Peyer's patch (tissue), 4 donors: ENCODE results near the gene PRSS8. TPM values are rescaled to one million over a fixed set of nuclear protein-coding genes. Genes with fewer than 3 reads are reported as not detected.
A peak's percentile ranks its signal among the peaks of the same experiment; 100 is the strongest.

ENCODE experiments used
- DNase-seq, 3 donors: peaks; one replicate each; pipeline ENCODE4 v3.0.0-alpha.2; 2017 to 2019
- H3K27ac ChIP-seq, 4 donors: fragments of 200-600 bp; sonication (generic); one replicate each; pipeline ENCODE4 v1.5.1; 2016 to 2019
- H3K27me3 ChIP-seq, 2 donors: fragments of 200-600 bp; sonication (generic); one replicate each; pipeline ENCODE4 v1.5.1; 2019
- H3K36me3 ChIP-seq, 3 donors: fragments of 200-600 bp; sonication (generic); one replicate each; pipeline ENCODE4 v1.5.1; 2016 to 2019
- H3K4me1 ChIP-seq, 4 donors: fragments of 200-600 bp; sonication (generic); one replicate each; pipeline ENCODE4 v1.5.1; 2016 to 2019
- H3K4me3 ChIP-seq, 4 donors: fragments of 200-600 bp; sonication (generic); 1 replicate in 3 of 4; 2 replicates in 1 of 4; pipeline ENCODE4 v1.5.1; 2016 to 2019; ENCODE audit warnings: mild to moderate bottlenecking in 1 of 4
- H3K9me3 ChIP-seq, 4 donors: fragments of 200-600 bp; sonication (generic); one replicate each; pipeline ENCODE4 v1.5.1; 2016 to 2019; ENCODE audit warnings: mild to moderate bottlenecking in 1 of 4
- CTCF ChIP-seq, 6 experiments: fragments of 450-650 bp in 4 of 6; fragments of 200-600 bp in 2 of 6; sonication (generic) in 1 of 6; IDR thresholded peaks; one replicate each; pipeline ENCODE4 v1.5.1; 2017 to 2019; ENCODE audit warnings: antibody characterized with exemption in 6 of 6, mild to moderate bottlenecking in 3 of 6, moderate library complexity in 1 of 6
- POLR2A ChIP-seq, 2 donors: fragments of 450-650 bp; IDR thresholded peaks; one replicate each; pipeline ENCODE4 v1.5.1; 2017; ENCODE audit warnings: antibody characterized with exemption in 2 of 2, mild to moderate bottlenecking in 2 of 2, moderate library complexity in 2 of 2
- small RNA-seq, 2 donors: library from RNA; depleted of rRNA; stranded (forward); fragments of <200 nt; gene quantifications; one replicate each; pipeline ENCODE3, GENCODE V24; 2016
- total RNA-seq, 4 donors: library from RNA; depleted of rRNA; stranded (reverse); fragments of >200 nt; gene quantifications; one replicate each; pipeline ENCODE4 v1.1.0, GENCODE V29; 2016

The PRSS8 gene
- total RNA-seq, 4 donors from 2014 or later = 27.2 to 666 (median 549) TPM

- Histone ChIP-seq H3K27ac (peak overlapping the region in 2 of 4 donors; percentile 28 to 37), H3K36me3 (peaks cover 0 to 69% (median 0%) of the 10 kb centered on the region in 3 donors)
Measured at GRCh38 chr16:31082368-31083045, 53.0 kb downstream of the PRSS8 start.

More at GRCh38 chr16:31082368-31083045, 53.0 kb downstream of the PRSS8 start:
- H3K4me1 ChIP-seq = peaks cover 0 to 19% (median 0%) of the 10 kb centered on the region in 4 donors
- H3K27me3 ChIP-seq = no peaks in the 10 kb centered on the region
- DNase-seq = peak in 2 of 3 donors; percentile 62 to 68
- no peak overlapping the region for H3K4me3 ChIP-seq
- TF ChIP-seq POLR2A (IDR thresholded peaks at IDR 0.05) (no peak), CTCF (IDR thresholded peaks at IDR 0.05) (no peak)
- H3K9me3 ChIP-seq = no peaks in the 10 kb centered on the region

Small RNA genes lying within 50 kb of the gene (small RNA-seq; reads per million reads assigned to genes)
- gene AC009088.4 = 0 reads per million in 2 donors
- 0 reads per million in 2 donors for gene NDUFA3P6

Other genes starting within 250 kb of the PRSS8 start
- gene BCL7C, start 241.7 kb downstream of the PRSS8 start, total RNA-seq = 10 to 100 TPM; 12.1 to 23.9 (median 17.8) TPM
- 1 to 10 TPM in 1 of 4 donors, not detected in 3; 1.2 TPM for gene CTF1, start 239.1 kb downstream of the PRSS8 start, total RNA-seq
- gene FBXL19, start 212.2 kb downstream of the PRSS8 start, total RNA-seq = 10 to 100 TPM; 25.0 to 51.2 (median 47.9) TPM
- gene ORAI3, start 186.7 kb downstream of the PRSS8 start, total RNA-seq = 10 to 100 TPM; 10.7 to 25.0 (median 20.3) TPM
- gene SETD1A, start 178.0 kb downstream of the PRSS8 start, total RNA-seq = 10 to 100 TPM in 3 of 4 donors, 1 to 10 TPM in 1; 10.0 to 22.0 (median 16.5) TPM
- gene HSD3B7, start 150.5 kb downstream of the PRSS8 start, total RNA-seq = 10 to 100 TPM; 38.8 to 59.1 (median 52.2) TPM
- 1 to 10 TPM in 2 of 4 donors, under 1 TPM in 1, not detected in 1; 0.18 to 1.3 (median 1.0) TPM for gene STX1B, start 125.1 kb downstream of the PRSS8 start, total RNA-seq
- 100 to 1,000 TPM in 3 of 4 donors, 10 to 100 TPM in 1; 60.2 to 159 (median 101) TPM for gene STX4, start 102.2 kb downstream of the PRSS8 start, total RNA-seq
- gene ZNF668, start 61.5 kb downstream of the PRSS8 start, total RNA-seq = 10 to 100 TPM in 2 of 4 donors, 1 to 10 TPM in 2; 3.3 to 17.2 (median 11.4) TPM
- gene ZNF646, start 61.3 kb downstream of the PRSS8 start, total RNA-seq = 10 to 100 TPM; 11.6 to 42.1 (median 29.8) TPM
- 10 to 100 TPM in 2 of 4 donors, 1 to 10 TPM in 2; 6.8 to 18.4 (median 12.0) TPM for gene PRSS53, start 46.8 kb downstream of the PRSS8 start, total RNA-seq
- 100 to 1,000 TPM in 2 of 4 donors, 10 to 100 TPM in 2; 20.6 to 207 (median 102) TPM for gene VKORC1, start 40.9 kb downstream of the PRSS8 start, total RNA-seq
- 10 to 100 TPM; 30.5 to 71.4 (median 41.8) TPM for gene BCKDK, start 27.3 kb downstream of the PRSS8 start, total RNA-seq
- gene KAT8, start 18.1 kb downstream of the PRSS8 start, total RNA-seq = 10 to 100 TPM; 41.5 to 89.4 (median 70.0) TPM
- 10 to 100 TPM in 3 of 4 donors, not detected in 1; 26.1 to 31.3 (median 28.2) TPM for gene PRSS36, start 14.3 kb upstream of the PRSS8 start, total RNA-seq
- 100 to 1,000 TPM in 2 of 4 donors, 10 to 100 TPM in 2; 69.7 to 173 (median 121) TPM for gene FUS, start 44.4 kb upstream of the PRSS8 start, total RNA-seq
- gene PYCARD, start 67.0 kb upstream of the PRSS8 start, total RNA-seq = 100 to 1,000 TPM in 2 of 4 donors, 10 to 100 TPM in 2; 91.1 to 201 (median 125) TPM
- not detected for gene TRIM72, start 78.4 kb upstream of the PRSS8 start, total RNA-seq
- gene PYDC1, start 81.4 kb upstream of the PRSS8 start, total RNA-seq = not detected
- 10 to 100 TPM in 1 of 4 donors, 1 to 10 TPM in 2, under 1 TPM in 1; 0.35 to 14.9 (median 7.2) TPM for gene ITGAM, start 124.2 kb upstream of the PRSS8 start, total RNA-seq
- 10 to 100 TPM in 1 of 4 donors, 1 to 10 TPM in 1, under 1 TPM in 1, not detected in 1; 0.70 to 18.2 (median 2.5) TPM for gene ITGAX, start 219.4 kb upstream of the PRSS8 start, total RNA-seq